Measurements from ENCODE around the gene OTOP3. TPM values are rescaled to one million over a fixed set of nuclear protein-coding genes. Genes with fewer than 3 reads are reported as not detected.

The OTOP3 gene
- total and polyA plus RNA-seq, 8 donors, result 0.15 to 0.65 (median 0.35) TPM

DNA sequence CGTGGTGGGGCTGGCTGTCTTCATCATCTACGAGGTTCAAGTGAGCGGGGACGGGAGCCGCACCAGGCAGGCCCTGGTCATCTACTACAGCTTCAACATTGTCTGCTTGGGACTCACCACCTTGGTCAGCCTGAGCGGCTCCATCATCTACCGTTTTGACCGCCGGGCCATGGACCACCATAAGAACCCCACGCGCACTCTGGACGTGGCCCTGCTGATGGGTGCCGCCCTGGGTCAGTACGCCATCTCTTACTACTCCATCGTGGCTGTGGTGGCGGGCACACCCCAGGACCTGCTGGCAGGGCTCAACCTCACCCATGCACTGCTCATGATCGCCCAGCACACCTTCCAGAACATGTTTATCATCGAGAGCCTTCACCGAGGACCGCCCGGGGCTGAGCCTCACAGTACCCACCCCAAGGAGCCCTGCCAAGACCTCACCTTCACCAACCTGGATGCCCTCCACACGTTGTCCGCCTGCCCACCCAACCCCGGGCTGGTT, 5.1 kb upstream of the OTOP3 start:
- TF ChIP-seq, protein P1, sequence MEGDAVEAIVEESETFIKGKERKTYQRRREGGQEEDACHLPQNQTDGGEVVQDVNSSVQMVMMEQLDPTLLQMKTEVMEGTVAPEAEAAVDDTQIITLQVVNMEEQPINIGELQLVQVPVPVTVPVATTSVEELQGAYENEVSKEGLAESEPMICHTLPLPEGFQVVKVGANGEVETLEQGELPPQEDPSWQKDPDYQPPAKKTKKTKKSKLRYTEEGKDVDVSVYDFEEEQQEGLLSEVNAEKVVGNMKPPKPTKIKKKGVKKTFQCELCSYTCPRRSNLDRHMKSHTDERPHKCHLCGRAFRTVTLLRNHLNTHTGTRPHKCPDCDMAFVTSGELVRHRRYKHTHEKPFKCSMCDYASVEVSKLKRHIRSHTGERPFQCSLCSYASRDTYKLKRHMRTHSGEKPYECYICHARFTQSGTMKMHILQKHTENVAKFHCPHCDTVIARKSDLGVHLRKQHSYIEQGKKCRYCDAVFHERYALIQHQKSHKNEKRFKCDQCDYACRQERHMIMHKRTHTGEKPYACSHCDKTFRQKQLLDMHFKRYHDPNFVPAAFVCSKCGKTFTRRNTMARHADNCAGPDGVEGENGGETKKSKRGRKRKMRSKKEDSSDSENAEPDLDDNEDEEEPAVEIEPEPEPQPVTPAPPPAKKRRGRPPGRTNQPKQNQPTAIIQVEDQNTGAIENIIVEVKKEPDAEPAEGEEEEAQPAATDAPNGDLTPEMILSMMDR (IDR thresholded peaks at IDR 0.05), result no peak
- WGBS, 2 donors, result 78 to 88% methylated on average over 24 of the region's 24 CpGs
- Histone ChIP-seq H3K4me1 (no peaks in the 10 kb centered on the region), H3K4me3 (no peak overlapping the region), H3K36me3 (no peaks in the 10 kb centered on the region), H3K27me3 (peaks cover 0 to 3% (median 0%) of the 10 kb centered on the region in 4 donors), H3K27ac (no peak overlapping the region), H3K9me3 (no peaks in the 10 kb centered on the region)
- intact Hi-C loops (cut with DNase I), result no loop called here
- no peak for ATAC-seq
- FAIRE-seq, result no peak
- no peak for DNase-seq

DNA sequence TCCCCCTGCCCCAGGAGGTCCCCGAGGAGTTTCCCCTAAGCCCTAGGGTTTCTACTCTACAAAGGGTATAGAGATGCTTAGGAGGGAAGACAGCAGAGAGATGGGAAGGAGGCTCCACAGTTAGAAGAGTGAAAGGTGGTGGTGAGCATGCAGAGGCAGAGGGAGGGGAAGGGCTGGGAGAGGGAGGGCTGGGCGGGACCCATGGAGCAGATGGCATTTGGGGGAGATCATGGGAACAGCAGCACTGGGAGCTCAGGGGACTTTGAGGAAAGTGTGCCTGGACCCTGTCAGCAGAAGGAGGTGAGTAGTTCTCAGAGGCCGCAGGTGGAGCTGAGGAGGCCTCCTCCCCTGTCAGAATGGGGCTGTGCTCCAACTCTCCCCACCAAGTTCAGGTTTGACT, 650 bp upstream of the OTOP3 start:
- no peaks in the 10 kb centered on the region for H3K36me3 ChIP-seq
- H3K27ac ChIP-seq, result no peak overlapping the region
- DNase-seq, result no peak
- intact Hi-C loops (cut with DNase I), result no loop called here
- FAIRE-seq, result no peak
- no peak overlapping the region for H3K4me3 ChIP-seq
- H3K4me1 ChIP-seq, result no peaks in the 10 kb centered on the region
- no peak for ATAC-seq
- WGBS, 2 donors, result 77 to 87% methylated on average over 3 of the region's 3 CpGs
- no peaks in the 10 kb centered on the region for H3K9me3 ChIP-seq
- no peaks in the 10 kb centered on the region for H3K27me3 ChIP-seq
- TF ChIP-seq, protein P1 (IDR thresholded peaks at IDR 0.05), result no peak

DNA sequence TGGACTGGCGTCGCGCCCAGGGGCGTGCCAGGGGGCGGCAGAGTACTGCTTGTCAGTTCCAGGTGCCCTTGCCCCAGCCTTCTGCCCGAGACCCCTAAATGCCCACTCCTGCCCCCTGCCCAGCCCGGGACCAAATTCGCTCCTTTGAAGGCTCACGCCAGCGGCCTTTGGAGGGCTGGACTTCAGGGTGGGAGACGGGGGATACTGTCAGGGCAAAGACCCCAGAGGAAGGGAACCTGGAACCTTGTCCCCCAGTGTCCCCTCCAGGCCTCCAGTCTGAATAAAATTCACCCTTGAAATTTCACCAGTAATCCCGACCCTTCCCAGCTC, 737 bp downstream of the OTOP3 start:
- Histone ChIP-seq H3K4me3 (no peak overlapping the region), H3K9me3 (no peaks in the 10 kb centered on the region), H3K27ac (no peak overlapping the region), H3K4me1 (no peaks in the 10 kb centered on the region), H3K27me3 (no peaks in the 10 kb centered on the region), H3K36me3 (no peaks in the 10 kb centered on the region)
- FAIRE-seq, result no peak
- DNase-seq, result peak in 1 of 6 donors; percentile 21
- WGBS, 2 donors, result 28 to 29% methylated on average over 12 of the region's 12 CpGs
- intact Hi-C loops (cut with DNase I), result no loop called here
- TF ChIP-seq, protein P1 (IDR thresholded peaks at IDR 0.05), result no peak
- ATAC-seq, result no peak

DNA sequence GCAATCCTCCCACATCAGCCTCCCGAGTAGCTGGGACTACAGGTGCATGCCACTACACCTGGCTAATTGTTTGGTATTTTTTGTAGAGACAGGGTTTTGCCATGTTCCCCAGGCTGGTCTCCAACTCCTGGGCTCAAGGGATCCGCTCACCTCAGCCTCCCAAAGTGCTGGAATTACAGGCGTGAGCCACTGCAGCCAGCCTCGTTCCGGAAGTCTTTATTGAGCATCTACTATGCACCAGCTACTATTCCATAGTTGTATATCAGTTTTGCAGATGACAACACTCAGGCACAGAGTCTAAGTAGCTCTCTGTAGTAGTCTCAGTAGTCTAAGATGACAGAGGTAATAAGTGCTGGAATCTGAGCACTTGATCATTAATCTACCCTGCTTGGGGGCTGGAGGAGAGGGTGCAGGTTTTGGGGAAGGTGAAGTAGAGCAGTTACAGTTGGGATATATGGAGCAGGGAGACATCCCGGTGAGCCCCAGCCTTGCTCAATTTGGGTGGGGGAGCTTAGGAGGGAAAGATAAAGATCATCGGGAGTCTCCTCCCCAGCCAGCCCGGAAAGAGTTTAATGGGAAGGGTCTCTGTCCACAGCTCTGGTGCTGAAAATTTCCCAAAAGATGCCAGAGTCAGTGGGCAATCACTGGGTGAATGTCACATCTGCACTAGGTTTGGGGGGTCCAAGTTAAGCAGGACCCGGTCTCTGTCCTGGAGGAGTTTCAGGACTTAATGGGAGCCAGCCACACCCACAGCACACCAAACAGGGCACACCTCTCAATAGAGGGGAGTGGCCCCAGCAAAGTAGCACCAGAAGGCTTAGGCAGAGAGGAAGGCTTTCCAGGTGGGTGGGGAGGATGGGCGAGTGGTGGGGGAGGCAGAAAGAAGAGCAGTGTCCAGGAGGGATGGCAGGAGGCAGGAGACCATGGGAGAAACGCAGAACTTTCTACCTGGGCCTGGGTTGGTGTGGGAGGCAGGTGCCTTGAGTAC, 1.7 kb downstream of the OTOP3 start:
- H3K27me3 ChIP-seq, result no peaks in the 10 kb centered on the region

More for the DNA sequence above, 1.7 kb downstream of the OTOP3 start:
- DNase-seq (no peak), FAIRE-seq (no peak), ATAC-seq (no peak)
- Histone ChIP-seq H3K27ac (no peak overlapping the region), H3K9me3 (no peaks in the 10 kb centered on the region), H3K36me3 (no peaks in the 10 kb centered on the region), H3K4me1 (no peaks in the 10 kb centered on the region), H3K4me3 (no peak overlapping the region)
- TF ChIP-seq, protein P1 (IDR thresholded peaks at IDR 0.05), result no peak
- 67% methylated on average over 11 of the region's 11 CpGs for WGBS, 2 donors
- intact Hi-C loops (cut with DNase I), result no loop called here

Measured in pancreas (tissue), 10 donors.